SK-N-SH treated with all-trans-retinoic acid at 6 μM for 48 hours (cell line): Measurements from ENCODE around the gene FFAR3.

Experiments
- ATAC-seq: fragments of 200-7000 bp; cut with Tn5 transposase; 3 replicates; pipeline ENCODE4 v1.9.1; 2020; ENCODE audit warnings: mild to moderate bottlenecking, moderate library complexity
- ARNTL ChIP-seq: fragments of 450-650 bp; formaldehyde crosslinking; IDR thresholded peaks from 2 replicates; pipeline ENCODE4 v1.5.0; 2020; ENCODE audit warnings: low read depth, mild to moderate bottlenecking, moderate library complexity, borderline replicate concordance
- BACH2 ChIP-seq: fragments of 250-450 bp; sonication (Bioruptor Pico); IDR thresholded peaks from 2 replicates; pipeline ENCODE4 v1.9.0; 2021; ENCODE audit warnings: mild to moderate bottlenecking, borderline replicate concordance
- CSDC2 ChIP-seq: fragments of 250-450 bp; sonication (Bioruptor Pico); IDR thresholded peaks from 2 replicates; pipeline ENCODE4 v1.5.0; 2020; ENCODE audit warnings: mild to moderate bottlenecking, moderate library complexity
- ESRRG ChIP-seq: fragments of 250-450 bp; sonication (Bioruptor Pico); IDR thresholded peaks from 2 replicates; pipeline ENCODE4 v1.6.1; 2021; ENCODE audit warnings: mild to moderate bottlenecking
- GLIS3 ChIP-seq: fragments of 250-450 bp; sonication (Bioruptor Pico); IDR thresholded peaks from 2 replicates; pipeline ENCODE4 v1.5.0; 2020; ENCODE audit warnings: mild to moderate bottlenecking, moderate library complexity
- ISL1 ChIP-seq: fragments of 250-450 bp; sonication (Bioruptor Pico); IDR thresholded peaks from 2 replicates; pipeline ENCODE4 v2.1.2; 2022; ENCODE audit warnings: mild to moderate bottlenecking, moderate library complexity
- OSR1 ChIP-seq: fragments of 250-450 bp; sonication (Bioruptor Pico); IDR thresholded peaks from 2 replicates; pipeline ENCODE4 v1.8.0; 2022; ENCODE audit warnings: moderate library complexity, mild to moderate bottlenecking, inconsistent platforms
- PPARA ChIP-seq: fragments of 250-450 bp; sonication (Bioruptor Pico); IDR thresholded peaks from 2 replicates; pipeline ENCODE4 v1.5.0; 2020; ENCODE audit warnings: mild to moderate bottlenecking, borderline replicate concordance
- RARB ChIP-seq: fragments of 250-450 bp; sonication (Bioruptor Pico); IDR thresholded peaks from 2 replicates; pipeline ENCODE4 v1.8.0; 2021; ENCODE audit warnings: mild to moderate bottlenecking, moderate library complexity
- SNAI2 ChIP-seq: fragments of 250-450 bp; sonication (Bioruptor Pico); IDR thresholded peaks from 2 replicates; pipeline ENCODE4 v1.5.0; 2020; ENCODE audit warnings: mild to moderate bottlenecking, moderate library complexity
- TCF4 ChIP-seq: fragments of 250-450 bp; sonication (Bioruptor Pico); IDR thresholded peaks from 2 replicates; pipeline ENCODE4 v1.8.0; 2021; ENCODE audit warnings: mild to moderate bottlenecking, moderate library complexity, borderline replicate concordance
- TOX ChIP-seq: fragments of 250-450 bp; sonication (Bioruptor Pico); IDR thresholded peaks from 2 replicates; pipeline ENCODE4 v1.8.0; 2021; ENCODE audit warnings: mild to moderate bottlenecking, moderate library complexity, borderline replicate concordance
- ZC3H10 ChIP-seq: fragments of 250-450 bp; sonication (Bioruptor Pico); IDR thresholded peaks from 2 replicates; pipeline ENCODE4 v1.5.1; 2021; ENCODE audit warnings: mild to moderate bottlenecking, moderate library complexity
- ZFP3 ChIP-seq: fragments of 250-450 bp; sonication (Bioruptor Pico); IDR thresholded peaks from 2 replicates; pipeline ENCODE4 v1.5.0; 2020; ENCODE audit warnings: mild to moderate bottlenecking, moderate library complexity
- ZFP30 ChIP-seq: fragments of 450-650 bp; formaldehyde crosslinking; IDR thresholded peaks from 2 replicates; pipeline ENCODE4 v1.5.0; 2022; ENCODE audit warnings: mild to moderate bottlenecking, moderate library complexity
- ZNF565 ChIP-seq: fragments of 450-650 bp; formaldehyde crosslinking; conservative IDR thresholded peaks from 2 replicates; pipeline ENCODE4 v1.5.0; 2020; ENCODE audit warnings: low read depth, mild to moderate bottlenecking, moderate library complexity
- ZNF70 ChIP-seq: fragments of 450-650 bp; formaldehyde crosslinking; IDR thresholded peaks from 2 replicates; pipeline ENCODE4 v1.5.0; 2020; ENCODE audit warnings: mild to moderate bottlenecking, moderate library complexity
- ZNF8 ChIP-seq: fragments of 450-650 bp; formaldehyde crosslinking; IDR thresholded peaks from 2 replicates; pipeline ENCODE4 v1.5.0; 2020; ENCODE audit warnings: mild to moderate bottlenecking, moderate library complexity
- TF ChIP-seq, protein P1 (sequence below): fragments of 250-450 bp; sonication (Bioruptor Pico); IDR thresholded peaks from 2 replicates; pipeline ENCODE4 v1.8.0; 2020; ENCODE audit warnings: mild to moderate bottlenecking, moderate library complexity, borderline replicate concordance
- TF ChIP-seq, protein P2 (sequence below): fragments of 250-450 bp; sonication (Bioruptor Pico); IDR thresholded peaks from 2 replicates; pipeline ENCODE4 v1.5.1; 2020; ENCODE audit warnings: low read depth, mild to moderate bottlenecking, moderate library complexity
- TF ChIP-seq, protein P3 (sequence below): fragments of 250-450 bp; sonication (Bioruptor Pico); IDR thresholded peaks from 2 replicates; pipeline ENCODE4 v1.5.0; 2020; ENCODE audit warnings: mild to moderate bottlenecking, moderate library complexity

FFAR3 gene

DNA sequence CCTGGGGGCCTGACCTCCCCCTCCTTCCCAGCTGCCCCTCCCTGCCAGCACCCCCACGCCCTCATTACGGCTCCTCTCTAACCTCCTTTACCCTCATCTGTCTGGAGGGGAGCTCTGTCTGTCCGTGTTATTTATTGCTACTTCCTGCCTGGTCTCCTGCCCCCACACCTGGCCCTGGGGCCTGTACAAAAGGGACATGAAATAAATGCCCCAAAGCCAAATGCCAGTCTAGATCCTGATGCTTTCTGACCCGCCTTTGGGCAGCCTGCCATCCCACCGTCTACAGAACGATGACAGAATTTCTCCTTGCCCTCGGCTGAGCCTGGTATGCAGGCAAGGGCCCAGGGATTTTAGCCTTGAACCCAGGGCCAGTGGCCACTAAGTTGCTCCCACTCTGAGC, 44.7 kb upstream of the FFAR3 start:
- no peak for ATAC-seq
- TF ChIP-seq, protein P1, sequence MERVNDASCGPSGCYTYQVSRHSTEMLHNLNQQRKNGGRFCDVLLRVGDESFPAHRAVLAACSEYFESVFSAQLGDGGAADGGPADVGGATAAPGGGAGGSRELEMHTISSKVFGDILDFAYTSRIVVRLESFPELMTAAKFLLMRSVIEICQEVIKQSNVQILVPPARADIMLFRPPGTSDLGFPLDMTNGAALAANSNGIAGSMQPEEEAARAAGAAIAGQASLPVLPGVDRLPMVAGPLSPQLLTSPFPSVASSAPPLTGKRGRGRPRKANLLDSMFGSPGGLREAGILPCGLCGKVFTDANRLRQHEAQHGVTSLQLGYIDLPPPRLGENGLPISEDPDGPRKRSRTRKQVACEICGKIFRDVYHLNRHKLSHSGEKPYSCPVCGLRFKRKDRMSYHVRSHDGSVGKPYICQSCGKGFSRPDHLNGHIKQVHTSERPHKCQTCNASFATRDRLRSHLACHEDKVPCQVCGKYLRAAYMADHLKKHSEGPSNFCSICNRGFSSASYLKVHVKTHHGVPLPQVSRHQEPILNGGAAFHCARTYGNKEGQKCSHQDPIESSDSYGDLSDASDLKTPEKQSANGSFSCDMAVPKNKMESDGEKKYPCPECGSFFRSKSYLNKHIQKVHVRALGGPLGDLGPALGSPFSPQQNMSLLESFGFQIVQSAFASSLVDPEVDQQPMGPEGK (CRISPR knock-in tag) = no peak
- TF ChIP-seq ISL1 (CRISPR knock-in tag) = no peak
- TF ChIP-seq RARB = no peak
- no peak for TF ChIP-seq ZFP3 (CRISPR knock-in tag)
- TF ChIP-seq OSR1 (CRISPR knock-in tag) = no peak
- no peak for TF ChIP-seq ZC3H10
- no peak for TF ChIP-seq ZFP30 (CRISPR knock-in tag)
- no peak for TF ChIP-seq GLIS3
- TF ChIP-seq, protein P2, sequence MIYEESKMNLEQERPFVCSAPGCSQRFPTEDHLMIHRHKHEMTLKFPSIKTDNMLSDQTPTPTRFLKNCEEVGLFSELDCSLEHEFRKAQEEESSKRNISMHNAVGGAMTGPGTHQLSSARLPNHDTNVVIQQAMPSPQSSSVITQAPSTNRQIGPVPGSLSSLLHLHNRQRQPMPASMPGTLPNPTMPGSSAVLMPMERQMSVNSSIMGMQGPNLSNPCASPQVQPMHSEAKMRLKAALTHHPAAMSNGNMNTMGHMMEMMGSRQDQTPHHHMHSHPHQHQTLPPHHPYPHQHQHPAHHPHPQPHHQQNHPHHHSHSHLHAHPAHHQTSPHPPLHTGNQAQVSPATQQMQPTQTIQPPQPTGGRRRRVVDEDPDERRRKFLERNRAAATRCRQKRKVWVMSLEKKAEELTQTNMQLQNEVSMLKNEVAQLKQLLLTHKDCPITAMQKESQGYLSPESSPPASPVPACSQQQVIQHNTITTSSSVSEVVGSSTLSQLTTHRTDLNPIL = no peak
- no peak for TF ChIP-seq BACH2 (CRISPR knock-in tag)
- no peak for TF ChIP-seq TOX (CRISPR knock-in tag)
- no peak for TF ChIP-seq CSDC2 (CRISPR knock-in tag)
- TF ChIP-seq ARNTL (CRISPR knock-in tag) = no peak
- TF ChIP-seq ZNF70 = no peak
- no peak for TF ChIP-seq ZNF8 (CRISPR knock-in tag)
- TF ChIP-seq ESRRG (CRISPR knock-in tag) = no peak
- no peak for TF ChIP-seq ZNF565 (CRISPR knock-in tag)
- TF ChIP-seq SNAI2 (CRISPR knock-in tag) = no peak
- no peak for TF ChIP-seq TCF4
- TF ChIP-seq, protein P3, sequence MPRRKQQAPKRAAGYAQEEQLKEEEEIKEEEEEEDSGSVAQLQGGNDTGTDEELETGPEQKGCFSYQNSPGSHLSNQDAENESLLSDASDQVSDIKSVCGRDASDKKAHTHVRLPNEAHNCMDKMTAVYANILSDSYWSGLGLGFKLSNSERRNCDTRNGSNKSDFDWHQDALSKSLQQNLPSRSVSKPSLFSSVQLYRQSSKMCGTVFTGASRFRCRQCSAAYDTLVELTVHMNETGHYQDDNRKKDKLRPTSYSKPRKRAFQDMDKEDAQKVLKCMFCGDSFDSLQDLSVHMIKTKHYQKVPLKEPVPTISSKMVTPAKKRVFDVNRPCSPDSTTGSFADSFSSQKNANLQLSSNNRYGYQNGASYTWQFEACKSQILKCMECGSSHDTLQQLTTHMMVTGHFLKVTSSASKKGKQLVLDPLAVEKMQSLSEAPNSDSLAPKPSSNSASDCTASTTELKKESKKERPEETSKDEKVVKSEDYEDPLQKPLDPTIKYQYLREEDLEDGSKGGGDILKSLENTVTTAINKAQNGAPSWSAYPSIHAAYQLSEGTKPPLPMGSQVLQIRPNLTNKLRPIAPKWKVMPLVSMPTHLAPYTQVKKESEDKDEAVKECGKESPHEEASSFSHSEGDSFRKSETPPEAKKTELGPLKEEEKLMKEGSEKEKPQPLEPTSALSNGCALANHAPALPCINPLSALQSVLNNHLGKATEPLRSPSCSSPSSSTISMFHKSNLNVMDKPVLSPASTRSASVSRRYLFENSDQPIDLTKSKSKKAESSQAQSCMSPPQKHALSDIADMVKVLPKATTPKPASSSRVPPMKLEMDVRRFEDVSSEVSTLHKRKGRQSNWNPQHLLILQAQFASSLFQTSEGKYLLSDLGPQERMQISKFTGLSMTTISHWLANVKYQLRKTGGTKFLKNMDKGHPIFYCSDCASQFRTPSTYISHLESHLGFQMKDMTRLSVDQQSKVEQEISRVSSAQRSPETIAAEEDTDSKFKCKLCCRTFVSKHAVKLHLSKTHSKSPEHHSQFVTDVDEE (CRISPR knock-in tag) = no peak

DNA sequence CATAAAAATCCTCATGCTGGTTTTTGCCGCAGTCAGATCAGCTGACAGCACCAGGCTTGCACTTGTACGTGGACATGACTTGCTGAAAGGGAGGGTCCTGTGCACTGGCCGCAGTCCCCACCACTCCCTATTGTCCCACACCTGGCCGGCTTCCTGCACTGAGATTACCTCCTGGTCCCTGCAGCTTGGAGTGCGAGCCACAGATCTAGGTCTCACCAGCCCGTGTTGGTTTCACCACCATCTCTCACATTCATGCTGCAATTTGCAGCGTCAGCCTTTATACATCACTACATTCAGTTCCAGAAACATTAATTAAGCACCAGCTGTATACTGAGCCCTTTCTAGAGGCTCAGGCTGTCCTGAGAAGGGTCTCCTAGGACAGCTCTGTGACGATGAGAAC, 44.2 kb upstream of the FFAR3 start:
- no peak for ATAC-seq
- TF ChIP-seq TOX (CRISPR knock-in tag) (no peak), TCF4 (no peak)

DNA sequence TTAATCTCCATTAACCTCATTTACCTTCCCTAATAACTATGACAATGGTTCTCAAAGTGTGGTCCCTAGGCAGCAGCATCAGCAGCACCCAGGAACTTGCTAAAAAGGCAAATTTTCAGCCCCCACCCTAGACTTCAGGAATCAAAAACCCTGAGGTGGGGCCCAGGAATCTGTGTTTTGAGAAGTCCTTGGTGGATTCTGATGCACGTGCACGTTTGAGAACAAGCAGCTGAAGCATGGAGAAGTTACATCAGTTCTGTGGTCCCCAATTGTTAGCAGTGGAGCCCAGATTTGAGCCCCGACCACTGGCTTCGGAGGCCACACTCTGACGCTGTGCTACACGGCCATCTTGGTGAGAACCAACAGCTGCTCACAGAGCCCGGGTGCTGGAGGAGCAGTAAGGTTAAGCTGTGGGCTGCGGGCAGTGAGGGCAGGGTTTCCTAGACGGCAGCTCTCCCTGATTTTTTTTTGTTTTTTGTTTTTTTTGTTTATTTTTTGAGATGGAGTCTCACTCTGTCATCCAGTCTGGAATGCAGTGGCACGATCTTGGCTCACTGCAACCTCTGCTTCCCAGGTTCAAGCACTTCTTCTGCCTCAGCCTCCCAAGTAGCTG, 43.3 kb upstream of the FFAR3 start:
- no peak for ATAC-seq
- TF ChIP-seq ZNF8 (CRISPR knock-in tag) = no peak
- TF ChIP-seq OSR1 (CRISPR knock-in tag) = no peak
- TF ChIP-seq TOX (CRISPR knock-in tag) = no peak
- TF ChIP-seq TCF4 = no peak
- TF ChIP-seq, protein P2 = no peak
- TF ChIP-seq ISL1 (CRISPR knock-in tag) = no peak
- TF ChIP-seq GLIS3 = no peak
- TF ChIP-seq RARB = no peak
- TF ChIP-seq PPARA (CRISPR knock-in tag) = no peak
- TF ChIP-seq ZFP3 (CRISPR knock-in tag) = no peak
- no peak for TF ChIP-seq ZNF565 (CRISPR knock-in tag)
- TF ChIP-seq ARNTL (CRISPR knock-in tag) = no peak
- TF ChIP-seq, protein P1 (CRISPR knock-in tag) = no peak
- TF ChIP-seq ZNF70 = no peak
- TF ChIP-seq, all 23 proteins: peak for 0
